VCaP (cell line): ENCODE data around the gene ZBTB37.

ENCODE experiments used
- H3K27ac ChIP-seq: fragments of 450-650 bp; 2 replicates; pipeline ENCODE4 v1.5.1; 2017
- CTCF ChIP-seq: fragments of 450-650 bp; conservative IDR thresholded peaks from 2 replicates; pipeline ENCODE4 v1.5.1; 2017; ENCODE audit warnings: mild to moderate bottlenecking, moderate library complexity

Gene ZBTB37

DNA sequence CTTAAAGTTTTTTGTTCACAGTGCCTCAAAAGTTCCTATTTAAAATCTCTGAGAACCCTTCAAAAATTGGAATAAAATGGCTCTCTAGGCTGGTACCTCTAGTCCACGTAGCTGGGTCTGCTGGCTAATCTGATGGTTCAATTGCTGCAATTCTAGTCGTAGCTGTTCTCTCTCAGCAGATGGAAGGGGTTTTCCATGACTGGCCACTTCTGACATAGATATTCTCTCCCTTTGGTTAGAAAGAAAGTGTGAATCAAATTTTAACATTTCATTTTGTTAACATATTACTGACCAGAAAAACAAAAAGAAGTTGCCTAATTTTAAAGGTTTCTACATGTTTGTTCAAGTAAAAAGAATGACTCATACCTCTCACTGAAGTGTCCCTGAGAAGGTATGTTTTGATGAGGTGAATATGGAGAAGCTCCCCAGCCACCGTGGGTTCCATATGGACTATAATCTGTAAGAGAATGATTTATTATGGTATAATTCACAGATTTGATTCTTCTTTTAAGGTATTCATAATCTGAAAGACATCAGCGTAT lies 78.3 kb downstream of the ZBTB37 start:
- no peak for TF ChIP-seq CTCF
- no peak overlapping the region for H3K27ac ChIP-seq

DNA sequence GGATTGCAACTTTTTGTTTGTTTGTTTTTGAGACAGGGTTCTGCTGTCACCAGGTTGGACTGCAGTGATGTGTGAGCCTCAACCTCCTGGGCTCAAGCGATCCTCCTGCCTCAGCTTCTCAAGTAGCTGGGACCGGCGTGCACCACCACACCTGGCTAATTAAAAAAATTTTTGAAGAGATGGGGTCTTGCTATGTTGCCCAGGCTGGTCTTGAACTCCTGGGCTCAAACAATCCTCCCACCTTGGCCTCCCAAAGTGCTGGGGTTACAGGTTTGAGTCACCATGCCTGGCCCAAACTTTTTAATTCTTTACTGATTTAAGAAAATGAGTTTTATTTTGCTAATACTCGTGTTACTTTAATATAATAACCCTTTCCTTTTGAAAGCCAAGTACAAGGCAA lies 80.4 kb downstream of the ZBTB37 start:
- no peak overlapping the region for H3K27ac ChIP-seq
- no peak for TF ChIP-seq CTCF
